ENCODE results near the gene ICE1.

DNA sequence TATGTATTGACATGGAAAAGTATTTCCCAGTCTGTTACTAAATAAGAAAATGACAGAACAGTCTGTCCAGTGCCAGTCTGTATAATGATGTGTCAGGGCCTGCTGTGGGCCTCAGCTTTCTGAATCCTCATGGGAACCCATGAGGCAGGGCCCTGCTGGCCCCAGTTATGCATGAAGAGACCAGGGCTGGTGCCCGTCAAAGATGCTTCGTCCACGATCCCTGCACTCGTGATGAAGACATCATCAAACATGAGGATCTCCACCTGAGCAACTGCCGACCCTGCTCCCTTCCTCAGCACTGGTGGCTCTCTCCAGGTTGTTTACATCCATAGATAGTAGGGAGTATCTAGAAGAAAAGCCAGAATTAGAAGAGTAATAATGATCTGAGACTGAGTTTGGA is 52.5 kb downstream of the ICE1 start:
- no peak for TF ChIP-seq EZH2 (IDR thresholded peaks at IDR 0.05; ENCODE audit: low read depth)
- TF ChIP-seq, protein P1, sequence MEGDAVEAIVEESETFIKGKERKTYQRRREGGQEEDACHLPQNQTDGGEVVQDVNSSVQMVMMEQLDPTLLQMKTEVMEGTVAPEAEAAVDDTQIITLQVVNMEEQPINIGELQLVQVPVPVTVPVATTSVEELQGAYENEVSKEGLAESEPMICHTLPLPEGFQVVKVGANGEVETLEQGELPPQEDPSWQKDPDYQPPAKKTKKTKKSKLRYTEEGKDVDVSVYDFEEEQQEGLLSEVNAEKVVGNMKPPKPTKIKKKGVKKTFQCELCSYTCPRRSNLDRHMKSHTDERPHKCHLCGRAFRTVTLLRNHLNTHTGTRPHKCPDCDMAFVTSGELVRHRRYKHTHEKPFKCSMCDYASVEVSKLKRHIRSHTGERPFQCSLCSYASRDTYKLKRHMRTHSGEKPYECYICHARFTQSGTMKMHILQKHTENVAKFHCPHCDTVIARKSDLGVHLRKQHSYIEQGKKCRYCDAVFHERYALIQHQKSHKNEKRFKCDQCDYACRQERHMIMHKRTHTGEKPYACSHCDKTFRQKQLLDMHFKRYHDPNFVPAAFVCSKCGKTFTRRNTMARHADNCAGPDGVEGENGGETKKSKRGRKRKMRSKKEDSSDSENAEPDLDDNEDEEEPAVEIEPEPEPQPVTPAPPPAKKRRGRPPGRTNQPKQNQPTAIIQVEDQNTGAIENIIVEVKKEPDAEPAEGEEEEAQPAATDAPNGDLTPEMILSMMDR (conservative IDR thresholded peaks at IDR 0.05) = no peak
